Neural cell (in vitro differentiated cells): ENCODE measurements around the gene SLC24A3. TPM values are rescaled to one million over a fixed set of nuclear protein-coding genes. Genes with fewer than 3 reads are reported as not detected.

Experiments used
- H2AFZ ChIP-seq: fragments of 200-600, 300-800 bp; sonication (generic), shearing (Covaris generic); 2 replicates; pipeline ENCODE4 v1.6.0; 2014; ENCODE audit warnings: low read depth, mild to moderate bottlenecking, antibody characterized with exemption, low read length, moderate library complexity
- H3F3A ChIP-seq: fragments of 200-600 bp; shearing (Covaris generic); 2 replicates; pipeline ENCODE4 v1.6.1; 2016; ENCODE audit warnings: mild to moderate bottlenecking, moderate library complexity, mixed read lengths, antibody characterized with exemption, low read length; ENCODE audit not compliant: insufficient read depth, poor library complexity, severe bottlenecking
- H3K27ac ChIP-seq: fragments of 200-600, 300-800 bp; sonication (generic), shearing (Covaris generic); 2 replicates; pipeline ENCODE4 v1.5.1; 2014; ENCODE audit warnings: mild to moderate bottlenecking, low read length, moderate library complexity
- H3K27me3 ChIP-seq: fragments of 300-800, 200-600 bp; sonication (generic), shearing (Covaris generic); 2 replicates; pipeline ENCODE4 v1.6.0; 2014; ENCODE audit warnings: mild to moderate bottlenecking, low read depth, low read length, moderate library complexity; ENCODE audit not compliant: insufficient read depth
- H3K36me3 ChIP-seq: fragments of 300-800, 200-600 bp; sonication (generic), shearing (Covaris generic); 2 replicates; pipeline ENCODE4 v1.5.1; 2014; ENCODE audit warnings: mild to moderate bottlenecking, antibody characterized with exemption, low read length, moderate library complexity; ENCODE audit not compliant: insufficient read depth
- H3K4me2 ChIP-seq: fragments of 300-800, 200-600 bp; sonication (generic), shearing (Covaris generic); 2 replicates; pipeline ENCODE4 v1.6.0; 2014; ENCODE audit warnings: mild to moderate bottlenecking, low read length
- H3K4me3 ChIP-seq: fragments of 300-800, 200-600 bp; sonication (generic), shearing (Covaris generic); 2 replicates; pipeline ENCODE4 v1.5.1; 2014; ENCODE audit warnings: mild to moderate bottlenecking, low read length, moderate library complexity
- H3K79me2 ChIP-seq: fragments of 200-600 bp; shearing (Covaris generic); replicated peaks from 2 replicates; pipeline ENCODE4 v1.6.0; 2014; ENCODE audit warnings: mild to moderate bottlenecking, low read length, moderate library complexity; ENCODE audit not compliant: insufficient read depth
- H3K9ac ChIP-seq: fragments of 300-800, 200-600 bp; sonication (generic), shearing (Covaris generic); 2 replicates; pipeline ENCODE4 v1.6.1; 2016; ENCODE audit warnings: mild to moderate bottlenecking, low read length, mixed read lengths
- H3K9me2 ChIP-seq: fragments of 200-600 bp; shearing (Covaris generic); 2 replicates; pipeline ENCODE4 v1.6.1; 2016; ENCODE audit warnings: mild to moderate bottlenecking, low read length, mixed read lengths; ENCODE audit not compliant: insufficient read depth
- H3K9me3 ChIP-seq: fragments of 200-600, 300-800 bp; sonication (generic), shearing (Covaris generic); 2 replicates; pipeline ENCODE4 v1.6.1; 2016; ENCODE audit warnings: mild to moderate bottlenecking, mixed run types, low read length, moderate library complexity, mixed read lengths
- H4K20me1 ChIP-seq: fragments of 200-600 bp; shearing (Covaris generic); 2 replicates; pipeline ENCODE4 v1.6.1; 2016; ENCODE audit warnings: mild to moderate bottlenecking, mixed run types; ENCODE audit not compliant: insufficient read depth
- EP300 ChIP-seq: fragments of 450-650 bp; conservative IDR thresholded peaks from 2 replicates; pipeline ENCODE4 v1.6.1; 2014; ENCODE audit warnings: antibody characterized with exemption, mild to moderate bottlenecking, moderate library complexity; ENCODE audit not compliant: poor library complexity, severe bottlenecking
- EZH2 ChIP-seq: fragments of 200-600, 300-800 bp; shearing (Covaris generic), sonication (generic); IDR thresholded peaks from 2 replicates; pipeline ENCODE4 v1.6.1; 2014; ENCODE audit warnings: antibody characterized with exemption, low read length, borderline replicate concordance, mild to moderate bottlenecking; ENCODE audit not compliant: insufficient read depth, poor library complexity, severe bottlenecking
- MXI1 ChIP-seq: fragments of 450-650 bp; conservative IDR thresholded peaks from 2 replicates; pipeline ENCODE4 v1.6.1; 2014; ENCODE audit warnings: antibody characterized with exemption, mild to moderate bottlenecking; ENCODE audit not compliant: poor library complexity, severe bottlenecking
- POLR2AphosphoS5 ChIP-seq: IDR thresholded peaks from 2 replicates; pipeline ENCODE4 v1.6.1; 2012
- RAD21 ChIP-seq: fragments of 450-650 bp; conservative IDR thresholded peaks from 2 replicates; pipeline ENCODE4 v1.6.1; 2014; ENCODE audit warnings: antibody characterized with exemption, mild to moderate bottlenecking, moderate library complexity
- SMC3 ChIP-seq: fragments of 450-650 bp; conservative IDR thresholded peaks from 2 replicates; pipeline ENCODE4 v1.6.1; 2014; ENCODE audit warnings: antibody characterized with exemption, mild to moderate bottlenecking, moderate library complexity; ENCODE audit not compliant: poor library complexity
- TAF1 ChIP-seq: IDR thresholded peaks from 2 replicates; pipeline ENCODE4 v1.6.1; 2012; ENCODE audit warnings: low read depth
- polyA plus RNA-seq: library from polyadenylated mRNA; depleted of rRNA; stranded (reverse); fragments of >200 nt; gene quantifications from 2 replicates; pipeline ENCODE4 v1.2.3, GENCODE V29; 2014
- TF ChIP-seq, protein P1 (sequence below): IDR thresholded peaks from 2 replicates; pipeline ENCODE4 v1.6.1; 2012; ENCODE audit warnings: borderline replicate concordance
- TF ChIP-seq, protein P2 (sequence below): fragments of 450-650 bp; IDR thresholded peaks from 2 replicates; pipeline ENCODE4 v1.5.1; 2014; ENCODE audit warnings: antibody characterized with exemption, mild to moderate bottlenecking, moderate library complexity; ENCODE audit not compliant: poor library complexity, severe bottlenecking

SLC24A3 gene
- polyA plus RNA-seq, 1 donor from 2014 or later: 6.5 TPM

DNA sequence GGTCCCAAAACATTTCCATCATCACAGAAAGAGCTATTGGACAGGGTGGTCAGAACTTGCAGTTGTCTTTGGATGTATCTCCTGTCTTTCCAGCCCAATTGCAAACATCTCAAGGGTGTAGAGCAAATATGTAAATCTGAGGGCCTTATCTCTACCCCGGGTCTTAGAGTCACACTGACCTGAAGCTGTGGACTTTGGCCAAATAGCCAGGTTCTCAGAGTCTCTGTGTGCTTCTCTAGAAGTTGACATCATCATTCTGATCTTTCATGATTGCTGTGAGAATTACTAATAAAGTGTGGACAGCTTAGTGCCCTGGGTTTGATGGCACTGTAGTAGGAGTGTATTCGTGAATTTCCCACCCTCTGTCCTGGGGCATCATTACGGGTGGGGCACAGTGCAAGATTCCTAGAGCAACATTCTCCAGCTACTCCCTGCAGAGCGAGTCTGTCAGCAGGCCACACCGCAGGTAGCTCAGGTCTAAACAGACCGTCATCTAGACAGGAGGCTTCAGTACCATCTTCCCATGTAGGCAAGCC, 71.1 kb downstream of the SLC24A3 start:
- TF ChIP-seq EP300 (no peak), MXI1 (no peak), SMC3 (no peak), TAF1 (no peak), EZH2 (no peak), POLR2AphosphoS5 (no peak), RAD21 (no peak)
- TF ChIP-seq, protein P1, sequence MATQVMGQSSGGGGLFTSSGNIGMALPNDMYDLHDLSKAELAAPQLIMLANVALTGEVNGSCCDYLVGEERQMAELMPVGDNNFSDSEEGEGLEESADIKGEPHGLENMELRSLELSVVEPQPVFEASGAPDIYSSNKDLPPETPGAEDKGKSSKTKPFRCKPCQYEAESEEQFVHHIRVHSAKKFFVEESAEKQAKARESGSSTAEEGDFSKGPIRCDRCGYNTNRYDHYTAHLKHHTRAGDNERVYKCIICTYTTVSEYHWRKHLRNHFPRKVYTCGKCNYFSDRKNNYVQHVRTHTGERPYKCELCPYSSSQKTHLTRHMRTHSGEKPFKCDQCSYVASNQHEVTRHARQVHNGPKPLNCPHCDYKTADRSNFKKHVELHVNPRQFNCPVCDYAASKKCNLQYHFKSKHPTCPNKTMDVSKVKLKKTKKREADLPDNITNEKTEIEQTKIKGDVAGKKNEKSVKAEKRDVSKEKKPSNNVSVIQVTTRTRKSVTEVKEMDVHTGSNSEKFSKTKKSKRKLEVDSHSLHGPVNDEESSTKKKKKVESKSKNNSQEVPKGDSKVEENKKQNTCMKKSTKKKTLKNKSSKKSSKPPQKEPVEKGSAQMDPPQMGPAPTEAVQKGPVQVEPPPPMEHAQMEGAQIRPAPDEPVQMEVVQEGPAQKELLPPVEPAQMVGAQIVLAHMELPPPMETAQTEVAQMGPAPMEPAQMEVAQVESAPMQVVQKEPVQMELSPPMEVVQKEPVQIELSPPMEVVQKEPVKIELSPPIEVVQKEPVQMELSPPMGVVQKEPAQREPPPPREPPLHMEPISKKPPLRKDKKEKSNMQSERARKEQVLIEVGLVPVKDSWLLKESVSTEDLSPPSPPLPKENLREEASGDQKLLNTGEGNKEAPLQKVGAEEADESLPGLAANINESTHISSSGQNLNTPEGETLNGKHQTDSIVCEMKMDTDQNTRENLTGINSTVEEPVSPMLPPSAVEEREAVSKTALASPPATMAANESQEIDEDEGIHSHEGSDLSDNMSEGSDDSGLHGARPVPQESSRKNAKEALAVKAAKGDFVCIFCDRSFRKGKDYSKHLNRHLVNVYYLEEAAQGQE: no peak
- TF ChIP-seq, protein P2, sequence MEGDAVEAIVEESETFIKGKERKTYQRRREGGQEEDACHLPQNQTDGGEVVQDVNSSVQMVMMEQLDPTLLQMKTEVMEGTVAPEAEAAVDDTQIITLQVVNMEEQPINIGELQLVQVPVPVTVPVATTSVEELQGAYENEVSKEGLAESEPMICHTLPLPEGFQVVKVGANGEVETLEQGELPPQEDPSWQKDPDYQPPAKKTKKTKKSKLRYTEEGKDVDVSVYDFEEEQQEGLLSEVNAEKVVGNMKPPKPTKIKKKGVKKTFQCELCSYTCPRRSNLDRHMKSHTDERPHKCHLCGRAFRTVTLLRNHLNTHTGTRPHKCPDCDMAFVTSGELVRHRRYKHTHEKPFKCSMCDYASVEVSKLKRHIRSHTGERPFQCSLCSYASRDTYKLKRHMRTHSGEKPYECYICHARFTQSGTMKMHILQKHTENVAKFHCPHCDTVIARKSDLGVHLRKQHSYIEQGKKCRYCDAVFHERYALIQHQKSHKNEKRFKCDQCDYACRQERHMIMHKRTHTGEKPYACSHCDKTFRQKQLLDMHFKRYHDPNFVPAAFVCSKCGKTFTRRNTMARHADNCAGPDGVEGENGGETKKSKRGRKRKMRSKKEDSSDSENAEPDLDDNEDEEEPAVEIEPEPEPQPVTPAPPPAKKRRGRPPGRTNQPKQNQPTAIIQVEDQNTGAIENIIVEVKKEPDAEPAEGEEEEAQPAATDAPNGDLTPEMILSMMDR: no peak
- no peaks in the 10 kb centered on the region for H3K79me2 ChIP-seq

DNA sequence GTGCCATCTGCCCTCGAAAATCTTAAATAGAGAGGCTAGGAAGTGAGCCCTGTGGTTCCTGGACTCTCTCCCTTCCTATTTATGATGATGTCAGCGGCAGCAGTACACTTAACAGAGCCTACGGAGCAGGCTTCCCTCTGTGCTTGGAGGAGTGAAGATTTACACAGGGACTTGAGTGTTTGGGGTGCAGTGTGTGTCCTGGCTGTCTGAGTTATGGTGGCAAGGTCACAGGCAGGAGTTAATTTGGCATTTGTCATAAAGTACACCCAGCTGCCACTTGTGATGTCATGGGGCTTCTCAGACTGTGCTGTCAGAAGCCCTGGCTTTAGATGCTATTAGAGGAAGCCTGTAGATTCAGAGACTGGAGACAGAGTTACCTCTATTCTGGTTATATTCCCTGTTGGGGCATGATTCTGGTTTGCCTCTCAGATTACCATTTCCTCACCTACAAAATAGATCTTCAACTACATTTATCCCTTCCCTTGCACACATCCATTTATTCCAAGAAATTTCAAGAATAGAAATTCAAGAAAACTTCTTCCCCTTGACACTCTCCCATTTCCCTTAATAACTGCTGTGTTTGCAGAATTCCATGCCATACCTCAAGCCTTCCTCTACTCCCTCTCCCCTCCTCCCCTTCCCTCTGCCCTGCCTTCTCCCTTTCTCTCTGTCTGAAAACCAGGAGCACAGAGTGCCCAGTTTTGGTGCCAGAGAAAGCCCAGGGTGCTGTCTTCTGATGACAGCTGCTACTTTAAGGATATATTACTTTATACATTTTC, 72.1 kb downstream of the SLC24A3 start:
- Histone ChIP-seq H3K79me2 (no peaks in the 10 kb centered on the region), H3K27me3 (no peaks in the 10 kb centered on the region), H2AFZ (no peak overlapping the region), H3K9me2 (no peaks in the 10 kb centered on the region), H3K9ac (no peak overlapping the region), H3K4me3 (no peak overlapping the region), H3K36me3 (no peaks in the 10 kb centered on the region), H4K20me1 (no peaks in the 10 kb centered on the region), H3K27ac (no peak overlapping the region), H3F3A (no peaks in the 10 kb centered on the region), H3K4me2 (no peak overlapping the region), H3K9me3 (no peaks in the 10 kb centered on the region)
- TF ChIP-seq, protein P2: no peak
- TF ChIP-seq POLR2AphosphoS5: no peak
- TF ChIP-seq SMC3: no peak
- TF ChIP-seq TAF1: no peak
- TF ChIP-seq EP300: no peak
- no peak for TF ChIP-seq MXI1

More for the DNA sequence above, 71.1 kb downstream of the SLC24A3 start:
- H3K9ac ChIP-seq: no peak overlapping the region
- H3K9me2 ChIP-seq: no peaks in the 10 kb centered on the region
- no peak overlapping the region for H3K4me2 ChIP-seq
- H3K27ac ChIP-seq: no peak overlapping the region
- no peak overlapping the region for H3K4me3 ChIP-seq
- no peaks in the 10 kb centered on the region for H3K36me3 ChIP-seq
- no peaks in the 10 kb centered on the region for H3K9me3 ChIP-seq
- H2AFZ ChIP-seq: no peak overlapping the region
- no peaks in the 10 kb centered on the region for H3F3A ChIP-seq
- no peaks in the 10 kb centered on the region for H4K20me1 ChIP-seq
- H3K27me3 ChIP-seq: no peaks in the 10 kb centered on the region
